GM12878 (cell line): ENCODE data around the gene SPIRE1. TPM values are rescaled to one million over a fixed set of nuclear protein-coding genes. Genes with fewer than 3 reads are reported as not detected.

Experiments
- ATAC-seq: fragments of 200-7000 bp; cut with Tn5 transposase; 3 replicates; pipeline ENCODE4 v1.9.1; 2020; ENCODE audit warnings: mild to moderate bottlenecking, moderate library complexity
- BruUV-seq: library from RNA; stranded (reverse); fragments of 400-500 nt; replicated peaks from 2 replicates; lab custom pipeline; 2021; lab: Mats Ljungman, UMichigan
- CTCF ChIA-PET: fragments of 300-600 bp; sonication (Branson Sonifier 250); formaldehyde crosslinking; extraction: SDS; loops from one replicate; lab custom pipeline; 2021; ENCODE audit warnings: inconsistent platforms; lab: Yijun Ruan, JAX
- POLR2A ChIA-PET: fragments of 350-600 bp; formaldehyde crosslinking; extraction: SDS; loops from one replicate; lab custom pipeline; 2021; ENCODE audit warnings: inconsistent platforms; lab: Charles Lee
- RAD21 ChIA-PET: fragments of 300-600 bp; sonication (Branson Sonifier 250); formaldehyde crosslinking; loops from one replicate; lab custom pipeline; 2023; ENCODE audit warnings: antibody characterized with exemption; ENCODE audit not compliant: unreplicated experiment; lab: Charles Lee
- SMC1A ChIA-PET: fragments of 300-600 bp; sonication (Branson Sonifier 250); formaldehyde crosslinking; loops from one replicate; lab custom pipeline; 2023; ENCODE audit not compliant: unreplicated experiment, uncharacterized antibody; lab: Charles Lee
- DNase-seq: peaks from one replicate; pipeline ENCODE4 v3.0.0-alpha.2; 2011; ENCODE audit warnings: low read depth, low spot score
- FAIRE-seq: peaks from 3 replicates; lab custom pipeline; 2011; peaks lifted over from hg19 to GRCh38; lab: Jason Lieb, UNC
- H2AFZ ChIP-seq: 2 replicates; pipeline ENCODE4 v1.6.0; 2011; ENCODE audit warnings: low read depth, low read length, control low read depth; ENCODE audit not compliant: control insufficient read depth
- H3K27ac ChIP-seq: 2 replicates; pipeline ENCODE4 v1.5.1; 2011; ENCODE audit warnings: control low read depth; ENCODE audit not compliant: control insufficient read depth, insufficient read depth
- H3K27me3 ChIP-seq, 2 experiments: replicated peaks in 1 of 2; 2 replicates each; pipeline versions ENCODE4 v1.6.0 to v1.6.1; 2011; ENCODE audit warnings: low read length in 1 of 2; ENCODE audit not compliant: control insufficient read depth in 2 of 2, insufficient read depth in 2 of 2
- H3K36me3 ChIP-seq, 2 experiments: 2 replicates each; pipeline ENCODE4 v1.5.1; 2011; ENCODE audit warnings: low read length in 1 of 2; ENCODE audit not compliant: control insufficient read depth in 2 of 2, insufficient read depth in 2 of 2
- H3K4me1 ChIP-seq: 2 replicates; pipeline ENCODE4 v1.6.1; 2011; ENCODE audit warnings: mild to moderate bottlenecking, low read length, moderate library complexity, mixed read lengths; ENCODE audit not compliant: control insufficient read depth, insufficient read depth
- H3K4me2 ChIP-seq: 2 replicates; pipeline ENCODE4 v1.6.0; 2011; ENCODE audit warnings: control low read depth; ENCODE audit not compliant: control insufficient read depth, insufficient read depth
- H3K4me3 ChIP-seq: fragments of 200-600 bp; sonication (generic); 2 replicates; pipeline ENCODE4 v1.5.1; 2016
- H3K79me2 ChIP-seq: 2 replicates; pipeline ENCODE4 v1.6.0; 2011; ENCODE audit warnings: low read length; ENCODE audit not compliant: control insufficient read depth, insufficient read depth
- H3K9ac ChIP-seq: 2 replicates; pipeline ENCODE4 v1.8.0; 2011; ENCODE audit warnings: low read length, control low read depth, mixed read lengths; ENCODE audit not compliant: control insufficient read depth, insufficient read depth
- H3K9me3 ChIP-seq: replicated peaks from 3 replicates; pipeline ENCODE4 v1.5.1; 2011; ENCODE audit warnings: mild to moderate bottlenecking, low read length; ENCODE audit not compliant: control insufficient read depth, insufficient read depth
- H4K20me1 ChIP-seq: 2 replicates; pipeline ENCODE4 v1.6.0; 2011; ENCODE audit not compliant: control insufficient read depth, insufficient read depth
- E4F1 ChIP-seq: fragments of 450-650 bp; IDR thresholded peaks from 2 replicates; pipeline ENCODE4 v1.6.1; 2018; ENCODE audit warnings: borderline replicate concordance, mild to moderate bottlenecking; ENCODE audit not compliant: partially characterized antibody
- ETV6 ChIP-seq, 2 experiments: fragments of 450-650 bp in 1 of 2; IDR thresholded peaks in 1 of 2; conservative IDR thresholded peaks in 1 of 2; 2 replicates each; pipeline ENCODE4 v1.6.1; 2014; ENCODE audit warnings: antibody characterized with exemption in 1 of 2, borderline replicate concordance in 1 of 2, low read depth in 1 of 2, mild to moderate bottlenecking in 1 of 2, moderate library complexity in 1 of 2
- FOXK2 ChIP-seq: fragments of 450-650 bp; IDR thresholded peaks from 2 replicates; pipeline ENCODE4 v1.6.1; 2017; ENCODE audit warnings: mild to moderate bottlenecking, moderate library complexity
- HDGF ChIP-seq: fragments of 450-650 bp; IDR thresholded peaks from 2 replicates; pipeline ENCODE4 v1.6.1; 2016; ENCODE audit warnings: antibody characterized with exemption
- IKZF1 ChIP-seq: fragments of 450-650 bp; conservative IDR thresholded peaks from 2 replicates; pipeline ENCODE4 v1.6.1; 2017; ENCODE audit warnings: antibody characterized with exemption, mild to moderate bottlenecking
- JUND ChIP-seq: IDR thresholded peaks from 2 replicates; pipeline ENCODE4 v1.6.1; 2012; ENCODE audit warnings: low read depth, mild to moderate bottlenecking, low read length, improper control_type of control experiment, moderate library complexity
- MAX ChIP-seq: IDR thresholded peaks from 2 replicates; pipeline ENCODE4 v1.6.1; 2012; ENCODE audit warnings: low read depth, low read length, improper control_type of control experiment
- MYB ChIP-seq: fragments of 150-350 bp; IDR thresholded peaks from 2 replicates; pipeline ENCODE4 v1.6.1; 2014; ENCODE audit warnings: mild to moderate bottlenecking, low read depth, low read length, borderline replicate concordance
- NR2C1 ChIP-seq: fragments of 450-650 bp; IDR thresholded peaks from 2 replicates; pipeline ENCODE4 v1.6.1; 2017; ENCODE audit warnings: antibody characterized with exemption, mild to moderate bottlenecking, moderate library complexity
- PAX8 ChIP-seq: fragments of 450-650 bp; IDR thresholded peaks from 2 replicates; pipeline ENCODE4 v1.6.1; 2017; ENCODE audit warnings: mild to moderate bottlenecking, moderate library complexity
- RAD21 ChIP-seq: IDR thresholded peaks from 2 replicates; pipeline ENCODE4 v1.6.1; 2011; ENCODE audit warnings: mild to moderate bottlenecking, low read depth, low read length, moderate library complexity; ENCODE audit not compliant: insufficient read depth
- SIX5 ChIP-seq: IDR thresholded peaks from 2 replicates; pipeline ENCODE4 v1.6.1; 2011; ENCODE audit warnings: mild to moderate bottlenecking, low read depth, low read length, moderate library complexity; ENCODE audit not compliant: severe bottlenecking
- SUZ12 ChIP-seq: fragments of 200-600 bp; sonication (generic); IDR thresholded peaks from one replicate; pipeline ENCODE4 v1.6.1; 2018; ENCODE audit warnings: antibody characterized with exemption, mild to moderate bottlenecking; ENCODE audit not compliant: unreplicated experiment
- USF2 ChIP-seq: IDR thresholded peaks from 2 replicates; pipeline ENCODE4 v1.6.1; 2011; ENCODE audit warnings: low read depth, low read length, improper control_type of control experiment, borderline replicate concordance
- ZNF274 ChIP-seq: IDR thresholded peaks from one replicate; pipeline ENCODE4 v1.8.0; 2011; ENCODE audit not compliant: insufficient read length, insufficient read depth
- ZSCAN29 ChIP-seq: fragments of 450-650 bp; IDR thresholded peaks from 2 replicates; pipeline ENCODE4 v1.6.1; 2017; ENCODE audit warnings: mild to moderate bottlenecking, moderate library complexity
- WGBS: methylation state at CpG from one replicate; pipeline ENCODE4 v1.1.6; 2016; ENCODE audit warnings: low lambda C conversion rate; ENCODE audit not compliant: insufficient replicate concordance, insufficient coverage; ENCODE audit errors: missing lambda C conversion rate; 5-methylcytosine and 5-hydroxymethylcytosine counted together
- in situ Hi-C: fragments of 300-500 bp; cut with MboI; formaldehyde crosslinking; loops from 9 replicates; pipeline ENCODE4 v1.14.3; 2018; ENCODE audit warnings: mixed read lengths
- intact Hi-C: fragments of 100-400 bp; cut with micrococcal nuclease; formaldehyde crosslinking; loops from one replicate; pipeline ENCODE4 v1.14.2; 2022; ENCODE audit not compliant: unreplicated experiment
- polyA plus RNA-seq, 11 experiments: library from polyadenylated mRNA; depleted of rRNA in 4 of 11; unstranded in 6 of 11; stranded (reverse) in 5 of 11; fragments of >200 nt; fragmentation: Nextera tagmentation in 4 of 11; fragmentation: Illumina TruSeq in 1 of 11; extraction: Ambion mirVana in 4 of 11; extraction: Trizol in 1 of 11; gene quantifications; 1 replicate in 1 of 11; 2 replicates in 10 of 11; pipeline versions ENCODE4 v1.2.1 to v1.2.3, GENCODE V29; 2011 to 2016; ENCODE audit warnings: inconsistent platforms in 2 of 11, missing spikeins in 2 of 11, low read depth in 1 of 11
- total RNA-seq, 4 experiments: library from RNA; depleted of rRNA in 3 of 4; stranded (reverse); fragments of >200 nt in 3 of 4; fragmentation: Illumina TruSeq in 1 of 4; extraction: Trizol in 1 of 4; gene quantifications; 2 replicates each; pipeline versions ENCODE4 v1.2.1 to v1.2.3, GENCODE V29; 2013 to 2021

SPIRE1 gene
- total and polyA plus RNA-seq, 10 of the 15 experiments (the other 5 are each of a cell fraction or from before 2014, with no cell fraction given): 0.18 to 9.2 (median 4.3) TPM

DNA sequence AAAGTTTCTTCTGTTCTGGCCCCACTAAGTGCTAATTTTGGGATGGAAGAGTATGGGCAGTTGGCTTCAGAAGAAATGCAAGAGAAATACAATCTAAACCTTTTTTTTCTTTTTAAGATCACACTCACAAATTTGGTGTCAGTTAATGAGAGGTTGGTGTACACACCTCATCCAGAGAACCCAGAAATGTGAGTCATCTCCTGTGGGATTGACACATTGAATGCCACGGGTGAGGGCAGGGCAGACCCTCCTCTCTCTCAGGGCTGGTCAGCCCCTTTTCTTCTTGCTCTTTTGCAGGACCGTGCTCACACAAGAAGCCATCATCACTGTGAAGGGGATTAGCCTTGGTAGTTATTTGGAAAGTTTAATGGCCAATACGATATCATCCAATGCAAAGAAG, 231.0 kb downstream of the SPIRE1 start:
- ChIA-PET CTCF (no interaction called here), POLR2A (no interaction called here), SMC1A (no interaction called here), RAD21 (no interaction called here)
- WGBS: 66% methylated on average over 3 of the region's 3 CpGs
- no peaks in the 10 kb centered on the region; a peak in 3 of 4 replicates for H3K36me3 ChIP-seq
- H3K9ac ChIP-seq: no peak overlapping the region
- DNase-seq (no peak), ATAC-seq (no peak), FAIRE-seq (no peak)
- in situ Hi-C loops (no loop called here), intact Hi-C loops (no loop called here)
- H3K27me3 ChIP-seq: no peaks in the 10 kb centered on the region
- no peak overlapping the region for H2AFZ ChIP-seq
- H3K4me1 ChIP-seq: no peaks in the 10 kb centered on the region
- H3K9me3 ChIP-seq: no peaks in the 10 kb centered on the region
- no TSS peak for BruUV-seq
- no peak overlapping the region for H3K4me3 ChIP-seq
- TF ChIP-seq ZNF274 (no peak), RAD21 (no peak), SUZ12 (no peak), SIX5 (no peak), HDGF (no peak), NR2C1 (no peak), FOXK2 (no peak), ZSCAN29 (no peak)
- no peak overlapping the region for H3K4me2 ChIP-seq
- no peaks in the 10 kb centered on the region for H4K20me1 ChIP-seq
- no peaks in the 10 kb centered on the region for H3K79me2 ChIP-seq
- H3K27ac ChIP-seq: no peak overlapping the region

DNA sequence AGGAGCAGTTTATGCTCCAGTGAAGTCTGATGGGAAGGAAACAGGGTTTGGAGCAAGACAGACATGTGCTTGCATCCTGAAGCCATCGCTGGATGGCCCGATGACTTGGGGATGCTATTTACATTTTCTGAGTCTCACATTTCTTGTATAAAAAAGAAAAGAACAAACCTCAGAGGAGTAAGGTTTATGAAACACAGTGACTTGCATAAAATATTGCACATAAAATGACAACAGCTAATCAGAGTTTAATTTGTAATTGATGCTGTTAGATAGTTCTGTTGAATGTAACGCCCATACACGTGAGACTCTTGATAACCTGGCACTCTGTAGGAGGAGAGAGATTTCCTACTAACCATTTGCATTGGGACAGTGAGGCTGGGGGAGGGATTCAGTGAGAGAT, 233.7 kb downstream of the SPIRE1 start:
- H3K9me3 ChIP-seq: no peaks in the 10 kb centered on the region
- RAD21 ChIA-PET: no interaction called here
- WGBS: 96% methylated on average over 4 of the region's 4 CpGs
- no peaks in the 10 kb centered on the region for H3K4me1 ChIP-seq
- no peaks in the 10 kb centered on the region for H3K27me3 ChIP-seq
- FAIRE-seq (no peak), DNase-seq (no peak), ATAC-seq (no peak)
- no TSS peak for BruUV-seq
- SMC1A ChIA-PET: no interaction called here
- H3K27ac ChIP-seq: no peak overlapping the region
- no peak overlapping the region for H3K9ac ChIP-seq
- no peak overlapping the region for H2AFZ ChIP-seq
- no peak overlapping the region for H3K4me3 ChIP-seq
- H3K36me3 ChIP-seq: no peaks in the 10 kb centered on the region; a peak in 1 of 4 replicates
- H3K79me2 ChIP-seq: no peaks in the 10 kb centered on the region; the same call in 1 of the 2 replicates
- POLR2A ChIA-PET: interaction anchor here (0.5 to 1.2 kb wide), 3 partner anchors 15 to 252 kb away, joined by 3 to 4 read pairs (median 3); no protein-coding TSS in a partner anchor
- no peak overlapping the region for H3K4me2 ChIP-seq
- intact Hi-C loops: no loop called here
- CTCF ChIA-PET: interaction anchor here (2.6 kb wide), 1 partner anchor 33 kb away, joined by 6 read pairs; no protein-coding TSS in a partner anchor
- no peaks in the 10 kb centered on the region for H4K20me1 ChIP-seq
- in situ Hi-C loops: no loop called here
- TF ChIP-seq MAX (no peak), ETV6 (conservative IDR thresholded peaks at IDR 0.05 in 1 of 2, IDR thresholded peaks at IDR 0.05 in 1 of 2; ENCODE audit: borderline replicate concordance in 1 of 2, low read depth in 1 of 2) (no peak), IKZF1 (no peak), USF2 (no peak), MYB (no peak), JUND (no peak), E4F1 (no peak), SUZ12 (no peak), PAX8 (no peak)
